ENCODE data around the gene INTS3. TPM values are rescaled to one million over a fixed set of nuclear protein-coding genes. Genes with fewer than 3 reads are reported as not detected.

The INTS3 gene
- total RNA-seq, 2 donors from 2014 or later: 33.6 to 47.6 TPM

DNA sequence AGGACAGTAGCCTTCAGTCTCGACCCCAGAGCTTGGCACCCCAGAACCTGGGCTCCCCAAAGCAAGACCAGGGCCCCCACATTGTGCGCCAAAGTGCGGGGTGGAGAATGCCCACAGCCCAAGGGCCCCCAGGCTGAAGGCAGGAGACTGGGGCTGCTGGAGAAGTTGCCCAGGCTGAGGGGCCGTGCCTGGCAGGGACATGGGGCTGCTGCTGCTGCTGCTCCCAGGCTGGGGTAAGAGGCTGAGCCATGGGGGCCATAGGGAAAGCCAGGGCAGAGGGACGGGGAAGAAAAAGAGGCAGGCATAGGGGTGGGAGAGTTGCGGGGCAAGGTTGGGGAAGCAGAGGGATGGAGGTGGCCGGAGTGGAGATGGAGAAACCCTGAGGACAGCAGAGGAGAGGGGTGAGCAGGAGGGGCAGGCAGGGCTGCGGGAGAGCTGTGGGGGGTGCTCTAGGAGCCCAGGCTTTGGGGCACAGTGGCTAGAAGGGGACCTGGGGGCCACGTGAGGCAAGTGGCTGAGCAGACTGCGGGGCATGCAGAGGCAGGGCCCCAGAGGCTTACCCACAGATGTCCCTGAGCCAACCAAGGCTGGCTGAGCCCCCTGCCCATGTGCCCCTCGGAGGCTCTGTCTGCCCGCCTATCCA lies 66.2 kb downstream of the INTS3 start:
- H3K27me3 Mint-ChIP-seq: peaks cover 9% of the 10 kb centered on the region
- no peaks in the 10 kb centered on the region for H3K36me3 Mint-ChIP-seq (ENCODE audit: low read depth)
- ATAC-seq (no peak), DNase-seq (no peak)
- peaks cover 20% of the 10 kb centered on the region for H3K4me1 Mint-ChIP-seq
- peak overlapping the region; percentile 77 for H3K27ac Mint-ChIP-seq
- no peak overlapping the region for H3K4me3 Mint-ChIP-seq
- H3K9me3 ChIP-seq (ENCODE audit: control insufficient read depth, low read length, poor library complexity, severe bottlenecking): no peaks in the 10 kb centered on the region

DNA sequence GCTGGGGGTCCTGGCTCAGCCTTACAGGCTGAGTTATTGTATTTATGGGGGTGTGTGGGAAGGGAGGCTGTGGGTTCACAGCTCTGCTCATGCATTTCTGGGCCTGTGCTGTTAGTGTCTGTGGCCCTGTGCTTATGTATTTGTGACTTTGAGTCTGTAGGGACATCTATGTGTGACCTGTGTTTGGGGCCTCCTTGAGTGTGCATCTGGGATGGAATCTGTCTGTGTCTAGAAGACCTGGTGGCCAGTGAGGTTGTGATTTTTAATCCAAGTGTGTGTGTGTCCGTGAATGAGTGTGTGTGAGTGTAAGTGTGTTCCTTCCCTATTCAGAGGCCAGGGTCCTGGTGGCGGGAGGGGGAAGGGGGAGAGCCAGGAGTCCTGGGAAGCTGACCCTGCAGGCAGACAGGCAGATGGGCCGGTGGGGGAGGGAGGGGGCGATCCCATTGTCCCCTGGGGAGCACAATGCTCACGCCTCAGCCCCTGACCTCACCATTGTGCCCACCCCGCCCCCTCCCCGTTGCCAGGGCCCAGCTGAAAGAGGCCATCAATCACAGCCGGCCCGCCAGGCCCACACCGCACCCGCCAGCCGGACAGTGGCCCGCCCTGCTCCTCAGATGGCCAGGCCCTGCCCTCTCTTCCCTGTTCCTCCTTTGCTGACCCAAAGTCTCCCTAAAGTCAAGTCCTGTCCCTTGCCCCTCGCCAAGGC lies 66.9 kb downstream of the INTS3 start:
- no peak overlapping the region for H3K4me3 Mint-ChIP-seq
- H3K9me3 ChIP-seq (ENCODE audit: control insufficient read depth, low read length, poor library complexity, severe bottlenecking): no peaks in the 10 kb centered on the region
- peaks cover 18% of the 10 kb centered on the region for H3K4me1 Mint-ChIP-seq
- no peak for ATAC-seq
- peak overlapping the region; percentile 77 for H3K27ac Mint-ChIP-seq
- no peaks in the 10 kb centered on the region for H3K36me3 Mint-ChIP-seq (ENCODE audit: low read depth)
- H3K27me3 Mint-ChIP-seq: peaks cover 7% of the 10 kb centered on the region
- no peak for DNase-seq

DNA sequence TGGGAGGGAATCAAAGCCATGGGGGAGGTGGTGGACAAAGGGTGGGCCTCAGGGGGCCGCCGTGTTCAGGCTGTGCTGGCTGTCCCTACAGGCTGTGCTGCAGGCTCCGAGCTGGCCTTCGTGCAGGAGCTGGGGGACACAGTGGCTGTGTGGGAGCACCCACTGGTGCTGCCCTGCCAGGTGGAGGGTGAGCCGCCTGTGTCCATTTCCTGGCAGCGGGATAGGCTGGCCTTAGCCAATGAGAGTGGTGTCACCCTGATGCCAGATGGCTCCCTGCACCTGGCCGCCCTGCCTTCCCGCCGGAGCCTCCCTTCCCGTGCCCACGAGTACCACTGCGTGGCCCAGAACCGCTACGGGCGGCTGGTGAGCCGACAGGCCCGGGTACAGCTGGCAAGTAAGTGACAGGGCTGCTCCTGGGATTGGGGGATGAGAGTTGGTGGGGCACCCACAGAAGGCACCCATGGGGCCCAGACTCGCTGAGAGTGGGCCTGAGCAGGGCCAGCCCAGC lies 67.5 kb downstream of the INTS3 start:
- H3K27ac Mint-ChIP-seq: no peak overlapping the region
- ATAC-seq: no peak
- H3K36me3 Mint-ChIP-seq (ENCODE audit: low read depth): no peaks in the 10 kb centered on the region
- H3K4me1 Mint-ChIP-seq: peaks cover 12% of the 10 kb centered on the region
- peaks cover 1% of the 10 kb centered on the region for H3K27me3 Mint-ChIP-seq
- no peaks in the 10 kb centered on the region for H3K9me3 ChIP-seq (ENCODE audit: control insufficient read depth, low read length, poor library complexity, severe bottlenecking)
- DNase-seq: no peak
- H3K4me3 Mint-ChIP-seq: no peak overlapping the region

DNA sequence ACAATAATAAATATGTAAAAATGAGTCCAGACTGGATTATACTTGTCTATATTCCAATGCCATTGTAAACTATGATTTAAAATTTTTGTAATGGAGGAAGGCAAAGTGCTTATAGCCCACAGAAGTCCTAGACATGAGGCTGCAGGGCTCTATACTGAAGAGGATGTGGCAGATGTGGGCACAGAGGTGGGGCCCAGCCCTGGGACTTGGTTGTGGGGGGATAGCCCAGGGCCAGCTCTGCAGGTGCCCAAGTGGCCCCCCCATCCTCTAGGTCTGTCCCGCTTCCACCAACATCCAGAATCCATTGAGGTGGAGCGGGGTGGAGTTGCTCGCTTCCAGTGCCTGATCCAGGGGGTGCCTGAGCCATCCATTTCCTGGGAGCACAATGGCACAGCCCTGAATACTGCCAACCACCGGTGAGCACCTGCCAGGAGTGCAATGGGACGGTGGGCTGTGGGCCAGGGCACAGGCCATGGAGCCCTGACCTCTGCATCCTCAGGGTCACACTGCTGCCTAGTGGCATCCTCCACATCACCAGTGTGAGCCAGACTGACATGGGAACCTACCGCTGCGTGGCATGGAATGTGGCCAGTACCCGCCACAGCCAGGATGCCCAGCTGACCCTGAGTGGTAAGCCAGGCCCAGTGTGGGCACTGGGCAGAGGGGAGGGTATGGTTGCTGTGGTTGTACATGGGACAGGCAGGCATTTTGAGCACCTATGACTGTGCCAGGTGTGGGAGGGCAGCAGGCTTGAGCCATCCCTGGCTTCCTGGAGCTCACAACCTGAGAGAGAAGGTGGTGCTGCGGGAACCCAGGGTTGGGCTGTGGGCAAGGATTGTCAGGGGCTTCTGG lies 68.3 kb downstream of the INTS3 start:
- H3K27me3 Mint-ChIP-seq: no peaks in the 10 kb centered on the region
- H3K4me3 Mint-ChIP-seq: no peak overlapping the region
- ATAC-seq (no peak), DNase-seq (no peak)
- H3K4me1 Mint-ChIP-seq: peaks cover 9% of the 10 kb centered on the region
- H3K27ac Mint-ChIP-seq: no peak overlapping the region
- no peaks in the 10 kb centered on the region for H3K36me3 Mint-ChIP-seq (ENCODE audit: low read depth)
- no peaks in the 10 kb centered on the region for H3K9me3 ChIP-seq (ENCODE audit: control insufficient read depth, low read length, poor library complexity, severe bottlenecking)

DNA sequence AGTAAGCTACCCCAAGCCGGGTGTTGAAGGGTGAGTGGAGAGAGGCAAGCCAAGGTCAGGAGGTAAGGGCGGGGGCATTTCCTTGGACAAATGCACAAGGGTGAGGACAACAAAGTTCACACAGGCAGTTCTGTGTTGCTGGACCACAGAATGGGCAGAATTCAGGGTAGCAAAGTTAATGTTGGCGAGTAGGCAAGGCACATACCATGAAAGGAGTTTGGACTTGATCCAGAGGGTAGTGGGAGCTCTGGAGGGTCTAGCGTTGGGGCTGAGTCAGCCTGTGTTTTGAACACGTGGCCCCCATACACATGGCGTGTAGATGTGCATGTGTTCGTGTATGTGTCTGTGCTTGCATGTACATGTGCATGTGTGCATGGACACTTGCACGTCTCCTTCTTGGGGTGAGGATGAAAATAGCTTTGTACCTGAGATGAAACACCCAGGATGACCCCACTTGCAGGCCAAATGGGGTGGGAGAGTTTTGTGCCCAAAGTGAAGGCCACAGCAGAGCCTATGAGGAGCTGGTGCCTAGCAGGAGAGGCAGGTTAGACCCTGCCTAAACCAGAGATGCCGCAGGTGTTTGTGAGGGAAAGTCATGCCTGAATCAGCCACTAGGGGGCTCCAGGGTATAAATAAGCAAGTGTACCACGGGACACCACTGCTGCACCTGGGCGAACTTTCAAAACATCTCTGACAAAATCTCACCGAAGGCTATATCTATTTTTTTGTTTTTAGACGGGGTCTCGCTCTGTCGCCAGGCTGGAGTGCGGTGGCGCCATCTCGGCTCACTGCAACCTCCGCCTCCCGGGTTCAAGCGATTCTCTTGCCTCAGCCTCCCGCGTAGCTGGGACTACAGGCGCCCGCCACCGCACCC lies 69.2 kb downstream of the INTS3 start:
- Mint-ChIP-seq H3K27me3 (no peaks in the 10 kb centered on the region), H3K4me1 (peaks cover 9% of the 10 kb centered on the region), H3K27ac (no peak overlapping the region), H3K4me3 (no peak overlapping the region), H3K36me3 (ENCODE audit: low read depth) (no peaks in the 10 kb centered on the region)
- DNase-seq (peak; percentile 60 to 78 (median 66)), ATAC-seq (peak; percentile 93)
- H3K9me3 ChIP-seq (ENCODE audit: control insufficient read depth, low read length, poor library complexity, severe bottlenecking): no peaks in the 10 kb centered on the region

DNA sequence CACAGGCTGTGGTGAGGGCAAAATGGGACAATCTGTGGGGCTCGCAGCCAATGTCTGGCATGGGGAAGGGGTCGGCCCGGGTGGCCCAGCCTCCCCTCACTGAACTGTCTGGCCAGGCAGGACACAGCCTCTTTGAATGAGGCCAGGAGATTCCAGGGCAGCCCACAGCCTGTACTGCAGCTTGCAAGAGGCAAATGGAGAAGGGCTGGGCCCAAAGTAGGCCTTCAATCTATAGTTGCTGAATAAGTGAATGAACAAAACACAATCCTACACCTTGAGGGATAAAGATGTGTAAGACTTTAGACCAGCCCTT lies 70.6 kb downstream of the INTS3 start:
- ATAC-seq: no peak
- H3K9me3 ChIP-seq (ENCODE audit: control insufficient read depth, low read length, poor library complexity, severe bottlenecking): no peaks in the 10 kb centered on the region
- peak overlapping the region; percentile 32 for H3K27ac Mint-ChIP-seq

DNA sequence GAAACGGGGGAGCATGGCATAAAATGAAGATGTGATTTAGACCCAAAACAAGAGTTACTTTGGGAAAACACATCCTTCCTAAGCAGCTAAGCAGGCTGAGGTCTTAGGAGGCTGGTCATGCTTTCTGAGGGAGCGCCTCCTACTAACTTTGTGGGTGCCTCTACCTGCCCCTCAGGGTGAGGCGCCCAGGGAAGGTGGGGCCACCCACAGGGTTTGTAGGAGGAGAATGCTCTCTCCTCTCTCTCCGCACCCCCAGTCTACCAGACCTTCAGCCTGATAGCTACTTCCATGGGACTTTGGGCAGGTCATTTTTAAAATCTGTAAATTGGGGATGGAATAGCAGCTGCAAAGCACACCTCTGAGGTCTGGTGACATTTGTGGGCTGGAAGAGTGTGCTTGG lies 71.2 kb downstream of the INTS3 start:
- ATAC-seq: no peak
- H3K4me1 Mint-ChIP-seq: peaks cover 18% of the 10 kb centered on the region

More for the DNA sequence above, 70.6 kb downstream of the INTS3 start:
- no peak for DNase-seq
- H3K4me3 Mint-ChIP-seq: no peak overlapping the region
- H3K36me3 Mint-ChIP-seq (ENCODE audit: low read depth): no peaks in the 10 kb centered on the region
- H3K4me1 Mint-ChIP-seq: peaks cover 13% of the 10 kb centered on the region
- H3K27me3 Mint-ChIP-seq: no peaks in the 10 kb centered on the region

DNA sequence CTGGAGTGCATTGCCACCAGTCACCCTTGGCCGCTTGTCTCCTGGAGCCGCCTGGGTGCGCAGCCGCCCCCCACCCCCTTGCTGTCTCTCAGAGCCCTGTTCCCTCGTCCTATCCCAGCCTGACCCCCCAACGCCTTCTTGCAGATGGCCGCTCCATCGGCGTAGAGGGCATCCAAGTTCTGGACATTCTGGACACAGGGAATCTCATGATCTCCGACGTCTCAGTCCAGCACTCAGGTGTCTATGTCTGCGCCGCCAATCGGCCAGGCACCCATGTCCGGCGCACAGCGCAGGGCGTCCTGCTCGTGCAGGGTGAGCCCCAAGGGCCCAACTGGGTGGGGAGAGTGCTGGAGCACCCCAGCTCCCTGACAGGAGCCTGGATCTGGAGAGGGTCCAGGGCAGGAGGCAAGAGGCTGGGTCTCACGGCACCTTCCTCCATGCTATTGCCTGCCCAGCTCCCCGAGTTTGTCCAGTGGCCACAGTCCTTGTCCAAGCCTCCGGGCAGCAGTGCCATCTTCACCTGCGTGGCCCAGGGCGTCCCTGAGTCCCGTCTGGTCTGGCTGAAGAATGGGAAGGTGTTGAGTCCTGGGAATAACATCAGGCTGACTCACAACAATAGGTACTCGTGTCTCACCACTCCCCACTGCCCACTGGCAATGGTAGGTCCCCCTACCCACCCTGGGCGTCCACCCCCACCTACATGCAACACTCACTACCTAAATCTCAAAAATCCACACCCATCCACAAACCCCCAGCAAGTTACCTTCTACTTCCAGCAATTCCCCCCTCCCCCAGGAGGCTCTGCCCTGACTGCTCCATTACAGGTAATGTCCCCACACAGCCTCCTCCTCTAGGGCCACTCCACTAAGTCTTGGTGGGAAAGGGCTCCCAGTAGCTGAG lies 72.0 kb downstream of the INTS3 start:
- Mint-ChIP-seq H3K27ac (peak overlapping the region; percentile 14), H3K4me3 (no peak overlapping the region), H3K4me1 (peaks cover 16% of the 10 kb centered on the region), H3K27me3 (no peaks in the 10 kb centered on the region), H3K36me3 (ENCODE audit: low read depth) (no peaks in the 10 kb centered on the region)
- no peaks in the 10 kb centered on the region for H3K9me3 ChIP-seq (ENCODE audit: control insufficient read depth, low read length, poor library complexity, severe bottlenecking)
- ATAC-seq (no peak), DNase-seq (no peak)

More for the DNA sequence above, 71.2 kb downstream of the INTS3 start:
- no peaks in the 10 kb centered on the region for H3K9me3 ChIP-seq (ENCODE audit: control insufficient read depth, low read length, poor library complexity, severe bottlenecking)
- no peak for DNase-seq
- H3K4me3 Mint-ChIP-seq: no peak overlapping the region
- H3K27me3 Mint-ChIP-seq: no peaks in the 10 kb centered on the region
- H3K36me3 Mint-ChIP-seq (ENCODE audit: low read depth): no peaks in the 10 kb centered on the region
- H3K27ac Mint-ChIP-seq: peak overlapping the region; percentile 32

DNA sequence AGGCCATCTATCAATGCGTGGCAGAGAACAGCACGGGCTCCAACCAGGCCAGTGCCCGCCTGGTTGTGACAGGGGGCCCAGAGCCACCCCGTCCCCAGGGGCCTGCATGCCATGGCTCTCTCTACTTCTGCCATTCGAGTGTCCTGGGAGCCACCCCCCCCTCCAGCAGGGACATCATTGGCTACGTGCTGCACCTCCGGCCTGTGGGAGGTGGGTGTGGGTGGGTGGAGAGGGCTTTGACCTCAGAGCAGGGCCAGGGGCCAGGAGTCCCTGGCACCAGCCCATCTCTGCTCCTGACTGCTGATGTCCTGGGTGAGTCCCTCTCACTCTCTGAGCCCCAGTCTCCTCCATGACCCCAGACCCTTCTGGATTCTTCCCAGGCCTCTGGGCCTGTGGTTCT lies 72.7 kb downstream of the INTS3 start:
- DNase-seq (no peak), ATAC-seq (no peak)
- Mint-ChIP-seq H3K4me1 (peaks cover 21% of the 10 kb centered on the region), H3K4me3 (no peak overlapping the region), H3K27me3 (no peaks in the 10 kb centered on the region), H3K27ac (peak overlapping the region; percentile 2), H3K36me3 (ENCODE audit: low read depth) (no peaks in the 10 kb centered on the region)
- H3K9me3 ChIP-seq (ENCODE audit: control insufficient read depth, low read length, poor library complexity, severe bottlenecking): no peaks in the 10 kb centered on the region

DNA sequence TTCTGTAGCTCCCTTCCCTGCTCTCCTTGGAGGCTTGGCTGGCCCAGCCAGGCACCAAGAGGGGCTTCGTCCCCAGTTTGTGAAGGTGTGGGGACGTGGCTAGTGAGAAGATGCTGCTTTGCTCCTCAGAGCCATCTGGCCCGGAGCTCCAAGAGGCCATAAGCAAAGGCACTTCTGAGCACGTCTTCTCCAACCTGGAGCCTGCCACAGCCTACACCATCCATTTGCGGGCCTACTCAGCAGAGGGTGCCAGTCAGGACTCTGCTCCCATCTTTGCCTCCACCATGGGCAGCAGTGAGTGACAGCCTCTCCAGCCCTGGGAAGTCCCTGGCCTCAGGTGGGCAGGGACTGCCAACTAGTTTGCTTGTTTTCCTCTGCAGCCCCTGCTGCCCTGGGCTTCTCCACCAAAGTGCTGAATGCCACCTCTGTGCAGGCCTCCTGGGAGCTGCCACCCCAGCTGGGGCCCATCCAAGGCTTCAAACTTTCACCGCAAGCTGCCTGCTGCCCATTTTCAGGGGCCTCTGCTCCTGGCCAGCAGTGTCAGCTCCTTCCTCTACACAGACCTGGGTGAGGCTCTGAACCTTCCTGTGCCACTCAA lies 73.3 kb downstream of the INTS3 start:
- peak overlapping the region; percentile 2 for H3K27ac Mint-ChIP-seq
- no peaks in the 10 kb centered on the region for H3K36me3 Mint-ChIP-seq (ENCODE audit: low read depth)
- no peaks in the 10 kb centered on the region for H3K9me3 ChIP-seq (ENCODE audit: control insufficient read depth, low read length, poor library complexity, severe bottlenecking)
- H3K4me3 Mint-ChIP-seq: no peak overlapping the region
- DNase-seq (no peak), ATAC-seq (no peak)
- peaks cover 24% of the 10 kb centered on the region for H3K4me1 Mint-ChIP-seq
- no peaks in the 10 kb centered on the region for H3K27me3 Mint-ChIP-seq

DNA sequence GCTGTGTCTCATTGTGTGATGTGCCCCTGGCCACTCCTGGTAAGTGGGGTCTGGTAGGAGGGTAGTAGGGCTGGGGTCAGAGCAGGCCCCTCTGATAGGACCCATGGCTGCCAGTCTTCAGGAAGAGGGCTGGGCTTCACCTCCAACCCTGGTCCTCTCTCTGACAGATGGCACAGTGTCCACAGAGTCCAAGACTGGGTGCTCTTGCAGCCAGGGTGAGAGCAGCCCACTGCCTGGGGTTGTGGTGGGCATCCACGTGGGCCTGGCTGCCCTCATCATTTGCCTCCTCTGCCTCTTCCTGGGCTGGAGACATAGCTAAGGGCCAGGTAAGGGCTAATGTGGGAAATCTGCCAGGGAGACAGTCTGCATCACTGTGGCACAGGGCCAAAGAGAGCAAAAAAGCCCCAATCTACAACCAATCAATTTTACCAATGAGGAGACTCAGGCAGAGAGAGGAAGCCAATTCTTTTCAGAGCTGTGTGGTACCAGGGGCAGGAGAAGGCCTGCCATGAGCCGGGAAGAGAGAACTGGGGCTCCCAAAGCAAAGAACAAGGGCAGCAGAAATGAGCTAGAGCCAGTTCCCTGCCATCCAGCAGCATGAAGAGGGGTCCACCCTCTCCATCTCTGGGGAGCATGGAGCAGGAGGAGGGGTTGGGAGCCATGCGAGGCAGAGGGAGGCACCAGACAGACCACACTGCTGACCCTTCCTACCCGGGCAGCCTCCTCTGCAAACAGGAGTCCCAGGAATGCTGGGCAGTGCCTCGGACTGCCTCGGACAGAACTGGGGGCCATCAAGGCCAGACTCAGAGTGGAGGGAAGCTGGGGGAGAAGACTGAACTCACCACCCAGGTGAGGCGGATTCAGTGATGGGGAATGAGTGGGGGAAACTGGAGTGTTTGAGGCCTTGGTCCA lies 74.2 kb downstream of the INTS3 start:
- H3K27ac Mint-ChIP-seq: peak overlapping the region; percentile 96
- ATAC-seq (no peak), DNase-seq (no peak)
- no peaks in the 10 kb centered on the region for H3K36me3 Mint-ChIP-seq (ENCODE audit: low read depth)
- H3K4me1 Mint-ChIP-seq: peaks cover 29% of the 10 kb centered on the region
- no peaks in the 10 kb centered on the region for H3K27me3 Mint-ChIP-seq
- no peak overlapping the region for H3K4me3 Mint-ChIP-seq
- H3K9me3 ChIP-seq (ENCODE audit: control insufficient read depth, low read length, poor library complexity, severe bottlenecking): no peaks in the 10 kb centered on the region
